HepG2 (cell line): ENCODE results near the gene AMBRA1. TPM values are rescaled to one million over a fixed set of nuclear protein-coding genes. Genes with fewer than 3 reads are reported as not detected.

Experiments used
- AGO1 ChIP-seq: fragments of 200-400 bp; formaldehyde crosslinking; IDR thresholded peaks from 2 replicates; pipeline ENCODE4 v1.6.1; 2017; ENCODE audit warnings: mild to moderate bottlenecking, low read depth, low read length, moderate library complexity; ENCODE audit not compliant: poor library complexity, severe bottlenecking
- FIP1L1 ChIP-seq: fragments of 200-400 bp; formaldehyde crosslinking; IDR thresholded peaks from 2 replicates; pipeline ENCODE4 v1.6.1; 2018; ENCODE audit warnings: low read depth, mild to moderate bottlenecking, low read length, moderate library complexity, borderline replicate concordance; ENCODE audit not compliant: insufficient read depth
- FOXK2 ChIP-seq: fragments of 450-650 bp; IDR thresholded peaks from 2 replicates; pipeline ENCODE4 v1.6.1; 2016
- GPN1 ChIP-seq: sonication (generic); formaldehyde crosslinking; IDR thresholded peaks from 2 replicates; pipeline ENCODE4 v1.5.1; 2020; ENCODE audit warnings: missing genetic modification reagents, borderline replicate concordance
- GTF3A ChIP-seq: sonication (generic); formaldehyde crosslinking; conservative IDR thresholded peaks from 2 replicates; pipeline ENCODE4 v1.4.0; 2020; ENCODE audit warnings: mild to moderate bottlenecking, missing genetic modification reagents
- HMG20B ChIP-seq: conservative IDR thresholded peaks from 2 replicates; pipeline ENCODE4 v1.6.1; 2016; ENCODE audit warnings: missing genetic modification reagents, missing compliant biosample characterization
- MEIS1 ChIP-seq: sonication (generic); formaldehyde crosslinking; IDR thresholded peaks from 2 replicates; pipeline ENCODE4 v1.9.0; 2021; ENCODE audit warnings: mild to moderate bottlenecking, missing genetic modification reagents, moderate library complexity, borderline replicate concordance
- NCOA1 ChIP-seq: sonication (generic); formaldehyde crosslinking; IDR thresholded peaks from 2 replicates; pipeline ENCODE4 v1.9.0; 2021; ENCODE audit warnings: missing genetic modification reagents
- PHF8 ChIP-seq: sonication (generic); formaldehyde crosslinking; IDR thresholded peaks from 2 replicates; pipeline ENCODE4 v1.5.0; 2020; ENCODE audit warnings: missing genetic modification reagents
- RBAK ChIP-seq: sonication (generic); formaldehyde crosslinking; IDR thresholded peaks from 2 replicates; pipeline ENCODE4 v1.5.1; 2020; ENCODE audit warnings: mild to moderate bottlenecking, missing genetic modification reagents
- REL ChIP-seq: sonication (generic); formaldehyde crosslinking; conservative IDR thresholded peaks from 2 replicates; pipeline ENCODE4 v1.8.0; 2022; ENCODE audit warnings: mild to moderate bottlenecking, missing genetic modification reagents, moderate library complexity
- SMAD3 ChIP-seq: sonication (generic); formaldehyde crosslinking; IDR thresholded peaks from 2 replicates; pipeline ENCODE4 v1.4.0; 2020; ENCODE audit warnings: missing genetic modification reagents
- THYN1 ChIP-seq: sonication (generic); formaldehyde crosslinking; IDR thresholded peaks from 2 replicates; pipeline ENCODE4 v1.8.1; 2023; ENCODE audit warnings: low read depth, mild to moderate bottlenecking, moderate library complexity, missing genetic modification reagents, borderline replicate concordance
- TOE1 ChIP-seq: sonication (generic); formaldehyde crosslinking; IDR thresholded peaks from 2 replicates; pipeline ENCODE4 v1.4.0; 2020; ENCODE audit warnings: mild to moderate bottlenecking, missing genetic modification reagents
- XRCC5 ChIP-seq: fragments of 200-400 bp; formaldehyde crosslinking; optimal IDR thresholded peaks from 2 replicates; pipeline ENCODE3; 2017; ENCODE audit warnings: mild to moderate bottlenecking, low read length
- ZBTB7A ChIP-seq: sonication (generic); formaldehyde crosslinking; IDR thresholded peaks from 2 replicates; pipeline ENCODE4 v1.8.0; 2022; ENCODE audit warnings: mild to moderate bottlenecking, missing genetic modification reagents
- ZEB1 ChIP-seq: IDR thresholded peaks from 2 replicates; pipeline ENCODE4 v1.6.1; 2012; ENCODE audit warnings: mild to moderate bottlenecking, low read depth, inconsistent platforms; ENCODE audit not compliant: insufficient replicate concordance
- ZMYM3 ChIP-seq: sonication (generic); formaldehyde crosslinking; IDR thresholded peaks from 2 replicates; pipeline ENCODE4 v1.5.1; 2020; ENCODE audit warnings: mild to moderate bottlenecking, missing genetic modification reagents
- ZNF136 ChIP-seq: sonication (generic); formaldehyde crosslinking; IDR thresholded peaks from 2 replicates; pipeline ENCODE4 v1.8.1; 2022; ENCODE audit warnings: low read depth, mild to moderate bottlenecking, moderate library complexity, missing genetic modification reagents
- ZNF160 ChIP-seq: sonication (generic); formaldehyde crosslinking; IDR thresholded peaks from 2 replicates; pipeline ENCODE4 v1.8.0; 2022; ENCODE audit warnings: mild to moderate bottlenecking, inconsistent platforms, missing genetic modification reagents
- ZNF232 ChIP-seq: sonication (generic); formaldehyde crosslinking; IDR thresholded peaks from 2 replicates; pipeline ENCODE4 v1.4.0; 2020; ENCODE audit warnings: missing genetic modification reagents, borderline replicate concordance
- ZNF251 ChIP-seq: sonication (generic); formaldehyde crosslinking; IDR thresholded peaks from 2 replicates; pipeline ENCODE4 v1.9.0; 2021; ENCODE audit warnings: mild to moderate bottlenecking, missing genetic modification reagents
- ZNF451 ChIP-seq: sonication (generic); formaldehyde crosslinking; IDR thresholded peaks from 2 replicates; pipeline ENCODE4 v1.5.0; 2020; ENCODE audit warnings: mild to moderate bottlenecking, missing genetic modification reagents
- ZNF468 ChIP-seq: sonication (generic); formaldehyde crosslinking; IDR thresholded peaks from 2 replicates; pipeline ENCODE4 v1.8.0; 2022; ENCODE audit warnings: mild to moderate bottlenecking, moderate library complexity, missing genetic modification reagents
- ZNF713 ChIP-seq: sonication (generic); formaldehyde crosslinking; IDR thresholded peaks from 2 replicates; pipeline ENCODE4 v1.4.0; 2020; ENCODE audit warnings: mild to moderate bottlenecking, missing genetic modification reagents
- ZNF891 ChIP-seq: sonication (generic); formaldehyde crosslinking; IDR thresholded peaks from 2 replicates; pipeline ENCODE4 v1.5.0; 2020; ENCODE audit warnings: mild to moderate bottlenecking, missing genetic modification reagents
- polyA plus RNA-seq, 8 experiments: library from polyadenylated mRNA; depleted of rRNA in 3 of 8; stranded (reverse) in 7 of 8; unstranded in 1 of 8; fragments of >200 nt; fragmentation: Illumina TruSeq in 4 of 8; extraction: Trizol in 4 of 8; gene quantifications; 2 replicates each; pipeline versions ENCODE4 v1.2.1 to v1.2.3, GENCODE V29; 2011 to 2016; ENCODE audit warnings: low read depth in 4 of 8, missing spikeins in 1 of 8, mixed read lengths in 1 of 8; ENCODE audit not compliant: insufficient read depth in 1 of 8
- total RNA-seq, 5 experiments: library from RNA; depleted of rRNA; stranded (reverse); fragments of >200 nt; fragmentation: Illumina TruSeq; extraction: Trizol; gene quantifications; 2 replicates each; pipeline ENCODE4 v1.2.3, GENCODE V29; 2016; ENCODE audit warnings: low read depth in 1 of 5
- TF ChIP-seq, protein P1 (sequence below): sonication (generic); formaldehyde crosslinking; IDR thresholded peaks from 2 replicates; pipeline ENCODE4 v1.8.0; 2022; ENCODE audit warnings: mild to moderate bottlenecking, missing genetic modification reagents
- TF ChIP-seq, protein P2 (sequence below): sonication (generic); formaldehyde crosslinking; IDR thresholded peaks from 2 replicates; pipeline ENCODE4 v1.5.1; 2020; ENCODE audit warnings: missing genetic modification reagents, mild to moderate bottlenecking, borderline replicate concordance

The AMBRA1 gene
- total and polyA plus RNA-seq, 2 of the 13 experiments (the other 11 are each of a cell fraction or from before 2014, with no cell fraction given) = 15.7 to 26.0 TPM

- TF ChIP-seq XRCC5 (peak; percentile 100), MEIS1 (CRISPR knock-in tag) (no peak), RBAK (CRISPR knock-in tag) (no peak), ZNF232 (CRISPR knock-in tag) (no peak; the same call in 1 of the 2 replicates), ZNF251 (CRISPR knock-in tag) (no peak), GTF3A (CRISPR knock-in tag) (no peak), FIP1L1 (no peak), FOXK2 (peak; percentile 65; the same call in 1 of the 2 replicates), AGO1 (no peak), HMG20B (CRISPR knock-in tag) (peak; percentile 69; the same call in 1 of the 2 replicates), GPN1 (CRISPR knock-in tag) (no peak), THYN1 (CRISPR knock-in tag) (no peak), ZNF468 (CRISPR knock-in tag) (0 out of 2 replicates have a peak, but pooled peaks have one; percentile 82), ZBTB7A (CRISPR knock-in tag) (0 out of 2 replicates have a peak, but pooled peaks have one; percentile 5), ZMYM3 (peak; percentile 83), REL (no peak), ZNF136 (CRISPR knock-in tag) (0 out of 2 replicates have a peak, but pooled peaks have one; percentile 43), ZNF451 (CRISPR knock-in tag) (no peak), ZNF160 (CRISPR knock-in tag) (no peak), NCOA1 (no peak), ZNF891 (CRISPR knock-in tag) (peak; percentile 84), SMAD3 (CRISPR knock-in tag) (peak; percentile 95), PHF8 (CRISPR knock-in tag) (peak; percentile 97), ZNF713 (no peak), ZEB1 (peak; percentile 69), TOE1 (no peak)
- TF ChIP-seq, protein P1, sequence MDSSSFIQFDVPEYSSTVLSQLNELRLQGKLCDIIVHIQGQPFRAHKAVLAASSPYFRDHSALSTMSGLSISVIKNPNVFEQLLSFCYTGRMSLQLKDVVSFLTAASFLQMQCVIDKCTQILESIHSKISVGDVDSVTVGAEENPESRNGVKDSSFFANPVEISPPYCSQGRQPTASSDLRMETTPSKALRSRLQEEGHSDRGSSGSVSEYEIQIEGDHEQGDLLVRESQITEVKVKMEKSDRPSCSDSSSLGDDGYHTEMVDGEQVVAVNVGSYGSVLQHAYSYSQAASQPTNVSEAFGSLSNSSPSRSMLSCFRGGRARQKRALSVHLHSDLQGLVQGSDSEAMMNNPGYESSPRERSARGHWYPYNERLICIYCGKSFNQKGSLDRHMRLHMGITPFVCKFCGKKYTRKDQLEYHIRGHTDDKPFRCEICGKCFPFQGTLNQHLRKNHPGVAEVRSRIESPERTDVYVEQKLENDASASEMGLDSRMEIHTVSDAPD = no peak
- TF ChIP-seq, protein P2, sequence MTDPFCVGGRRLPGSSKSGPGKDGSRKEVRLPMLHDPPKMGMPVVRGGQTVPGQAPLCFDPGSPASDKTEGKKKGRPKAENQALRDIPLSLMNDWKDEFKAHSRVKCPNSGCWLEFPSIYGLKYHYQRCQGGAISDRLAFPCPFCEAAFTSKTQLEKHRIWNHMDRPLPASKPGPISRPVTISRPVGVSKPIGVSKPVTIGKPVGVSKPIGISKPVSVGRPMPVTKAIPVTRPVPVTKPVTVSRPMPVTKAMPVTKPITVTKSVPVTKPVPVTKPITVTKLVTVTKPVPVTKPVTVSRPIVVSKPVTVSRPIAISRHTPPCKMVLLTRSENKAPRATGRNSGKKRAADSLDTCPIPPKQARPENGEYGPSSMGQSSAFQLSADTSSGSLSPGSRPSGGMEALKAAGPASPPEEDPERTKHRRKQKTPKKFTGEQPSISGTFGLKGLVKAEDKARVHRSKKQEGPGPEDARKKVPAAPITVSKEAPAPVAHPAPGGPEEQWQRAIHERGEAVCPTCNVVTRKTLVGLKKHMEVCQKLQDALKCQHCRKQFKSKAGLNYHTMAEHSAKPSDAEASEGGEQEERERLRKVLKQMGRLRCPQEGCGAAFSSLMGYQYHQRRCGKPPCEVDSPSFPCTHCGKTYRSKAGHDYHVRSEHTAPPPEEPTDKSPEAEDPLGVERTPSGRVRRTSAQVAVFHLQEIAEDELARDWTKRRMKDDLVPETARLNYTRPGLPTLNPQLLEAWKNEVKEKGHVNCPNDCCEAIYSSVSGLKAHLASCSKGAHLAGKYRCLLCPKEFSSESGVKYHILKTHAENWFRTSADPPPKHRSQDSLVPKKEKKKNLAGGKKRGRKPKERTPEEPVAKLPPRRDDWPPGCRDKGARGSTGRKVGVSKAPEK (CRISPR knock-in tag) = no peak
Observed at GRCh38 chr11:46593550-46594373, at the start of gene AMBRA1 (continued).
